Heart left ventricle (tissue), 16 donors: ENCODE measurements around the gene LONP1. TPM values are rescaled to one million over a fixed set of nuclear protein-coding genes. Genes with fewer than 3 reads are reported as not detected.
A peak's percentile ranks its signal among the peaks of the same experiment; 100 is the strongest.
"Not testable (repeated sequence)": the region's sequence is repeated elsewhere in the genome, so short reads cannot be mapped to it uniquely, and the experiment has no call there.

Experiments
- ATAC-seq, 4 donors: fragments of 200-7000 bp; cut with Tn5 transposase; one replicate each; pipeline ENCODE4 v1.9.1; 2020 to 2022; ENCODE audit warnings: moderate library complexity in 4 of 4, mild to moderate bottlenecking in 3 of 4, moderate number of reproducible peaks in 1 of 4
- DNase-seq, 5 donors: peaks; one replicate each; pipeline ENCODE4 v3.0.0-alpha.2; 2020
- H3K27ac ChIP-seq, 12 donors: fragments of 200-600 bp; sonication (generic) in 4 of 12; one replicate each; pipeline versions ENCODE4 v1.5.0 to v1.8.0; 2016 to 2022; ENCODE audit warnings: mild to moderate bottlenecking in 2 of 12
- H3K27me3 ChIP-seq, 9 donors: fragments of 200-600 bp; sonication (generic) in 2 of 9; one replicate each; pipeline versions ENCODE4 v1.5.1 to v1.8.0; 2016 to 2022; ENCODE audit warnings: mild to moderate bottlenecking in 3 of 9
- H3K36me3 ChIP-seq, 9 donors: fragments of 200-600 bp; sonication (generic) in 2 of 9; one replicate each; pipeline versions ENCODE4 v1.5.0 to v1.8.0; 2018 to 2022; ENCODE audit warnings: mild to moderate bottlenecking in 2 of 9
- H3K4me1 ChIP-seq, 12 donors: fragments of 200-600 bp; sonication (generic) in 4 of 12; one replicate each; pipeline versions ENCODE4 v1.5.0 to v1.8.0; 2016 to 2022; ENCODE audit warnings: mild to moderate bottlenecking in 3 of 12
- H3K4me3 ChIP-seq, 12 donors: fragments of 200-600 bp; sonication (generic) in 4 of 12; one replicate each; pipeline versions ENCODE4 v1.5.0 to v1.8.0; 2017 to 2022; ENCODE audit warnings: mild to moderate bottlenecking in 9 of 12, moderate library complexity in 4 of 12
- H3K9me3 ChIP-seq, 12 donors: fragments of 200-600 bp; sonication (generic) in 4 of 12; one replicate each; pipeline versions ENCODE4 v1.5.0 to v1.8.0; 2016 to 2022; ENCODE audit warnings: mild to moderate bottlenecking in 1 of 12
- POLR2A ChIP-seq, 2 donors: fragments of 450-650 bp; IDR thresholded peaks; one replicate each; pipeline ENCODE4 v1.6.1; 2017; ENCODE audit warnings: antibody characterized with exemption in 2 of 2, mild to moderate bottlenecking in 2 of 2, moderate library complexity in 2 of 2
- WGBS, 4 donors: extraction: QIAGEN DNeasy Blood & Tissue Kit in 2 of 4; methylation state at CpG; one replicate each; pipeline versions ENCODE4 v1.1.5 to v1.1.7; 2013 to 2018; 5-methylcytosine and 5-hydroxymethylcytosine counted together
- intact Hi-C, 10 donors: fragments of 100-400 bp; cut with DNase I; formaldehyde crosslinking; loops; one replicate each; pipeline versions ENCODE4 v1.11.1 to v1.14.2; 2022
- polyA plus RNA-seq, 2 donors: library from polyadenylated mRNA; stranded (reverse); fragments of 200-250 nt; gene quantifications; one replicate each; pipeline ENCODE4 v1.2.3, GENCODE V29; 2013
- total RNA-seq, 9 donors: library from RNA; depleted of rRNA in 2 of 9; stranded (reverse); fragments of >200 nt in 2 of 9; fragmentation: NEBNext Ultra II Directional in 3 of 9; extraction: Animal tissue kit (Norgen Biotek cat#: 25700) in 3 of 9; gene quantifications; one replicate each; pipeline versions ENCODE4 v1.1.0 to v1.2.4, GENCODE V29; 2016 to 2023
- TF ChIP-seq, protein P1 (sequence below), 12 donors: fragments of 200-600 bp; sonication (generic) in 4 of 12; IDR thresholded peaks; one replicate each; pipeline versions ENCODE4 v1.5.0 to v1.8.0; 2018 to 2022; ENCODE audit warnings: antibody characterized with exemption in 12 of 12, mild to moderate bottlenecking in 5 of 12
- donor health status: ischemic (EF 13 %, LVEDD 7.1; RV severe dilation, severe dysfunction).
- donor health status: healthy with polysubstance abuse.
- donor health status: DM: no; HTN: yes; CAD: no.
- donor health status: DM: no; HTN: no; CAD: no.
- donor health status: ischemic (EF 25% LVEDD 6.9; RV normal size, moderate dysfunction).
- donor health status: ischemic (EF 25% LVEDD 5.7; RV mildly dilated, moderate dysfunction).
- donor health status: healthy.
- donor health status: DM: yes; HTN: yes; CAD: no.
- donor health status: ischemic (EF 35%, LVEDD 5.7; RV mildly dilated, moderate dysfunction).
- donor health status: nonischemic (EF 11% LVEDD 7.7; RV severe dilation, severe dysfunction).
- donor health status: DM: yes; HTN: yes; CAD: no.
- donor health status: PGD.
- donor health status: ischemic (EF 29% LVEDD 5.4; RV normal size, mild dysfunction).
- donor health status: nonischemic (EF 23%, LVEDD 6.1; RV moderate dilation, normal function).

LONP1 gene
- total and polyA plus RNA-seq, 11 donors, result 61.2 to 123 (median 94.6) TPM

DNA sequence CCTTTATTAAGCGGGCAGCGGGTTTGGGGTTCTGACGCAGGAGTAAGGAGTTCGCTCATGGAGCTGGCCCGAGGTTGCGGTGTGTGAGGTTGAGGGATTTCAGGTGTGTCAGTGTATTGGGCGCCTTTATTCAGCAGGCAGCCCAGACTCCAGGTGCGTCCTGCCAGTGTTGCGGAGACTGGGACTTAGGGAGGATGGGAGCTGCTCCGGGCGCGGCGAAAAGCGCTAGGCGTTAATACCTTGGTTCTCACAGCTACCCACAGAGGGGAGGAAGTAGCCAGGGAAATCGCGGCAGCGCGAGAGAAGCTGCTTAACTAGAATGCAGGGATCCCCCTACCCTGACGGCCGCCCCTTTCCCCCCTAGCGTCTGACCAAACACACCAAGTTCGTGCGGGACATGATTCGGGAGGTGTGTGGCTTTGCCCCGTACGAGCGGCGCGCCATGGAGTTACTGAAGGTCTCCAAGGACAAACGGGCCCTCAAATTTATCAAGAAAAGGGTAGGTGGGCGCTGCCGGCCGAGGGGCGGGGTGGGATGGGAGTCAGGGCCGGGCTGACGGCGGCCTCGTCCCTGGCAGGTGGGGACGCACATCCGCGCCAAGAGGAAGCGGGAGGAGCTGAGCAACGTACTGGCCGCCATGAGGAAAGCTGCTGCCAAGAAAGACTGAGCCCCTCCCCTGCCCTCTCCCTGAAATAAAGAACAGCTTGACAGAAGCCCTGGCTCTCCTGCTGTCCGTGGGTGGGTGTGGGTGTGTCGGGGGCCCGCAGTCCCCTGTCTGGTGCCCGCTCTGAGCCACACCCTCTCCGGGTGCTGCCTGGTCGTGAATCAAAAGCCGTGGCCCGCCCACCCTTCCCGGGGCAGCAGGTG, 28.8 kb downstream of the LONP1 start:
- Histone ChIP-seq H3K36me3 (peaks cover 0 to 48% (median 45%) of the 10 kb centered on the region in 9 donors), H3K4me1 (peaks cover 4 to 56% (median 28%) of the 10 kb centered on the region in 12 donors), H3K9me3 (no peaks in the 10 kb centered on the region), H3K4me3 (peak overlapping the region; percentile 48 to 91 (median 77)), H3K27me3 (no peaks in the 10 kb centered on the region), H3K27ac (peak overlapping the region; percentile 67 to 95 (median 86))
- ATAC-seq, result peak; percentile 2 to 61 (median 14)
- intact Hi-C loops, result loop anchor here in 4 of 10 donors (1.0 to 5.0 kb wide), 4 partner anchors 29 to 211 kb away; partner anchors contain the start of genes CATSPERD (in 4 of the 4), LONP1 (in 4 of the 4), NDUFA11 (in 1 of the 4) and SAFB (in 1 of the 4)
- DNase-seq, result peak; percentile 79 to 83 (median 81)
- 5 to 8% (median 6%) methylated on average over 41 to 54 of the region's 54 CpGs for WGBS, 4 donors
- TF ChIP-seq, protein P1, sequence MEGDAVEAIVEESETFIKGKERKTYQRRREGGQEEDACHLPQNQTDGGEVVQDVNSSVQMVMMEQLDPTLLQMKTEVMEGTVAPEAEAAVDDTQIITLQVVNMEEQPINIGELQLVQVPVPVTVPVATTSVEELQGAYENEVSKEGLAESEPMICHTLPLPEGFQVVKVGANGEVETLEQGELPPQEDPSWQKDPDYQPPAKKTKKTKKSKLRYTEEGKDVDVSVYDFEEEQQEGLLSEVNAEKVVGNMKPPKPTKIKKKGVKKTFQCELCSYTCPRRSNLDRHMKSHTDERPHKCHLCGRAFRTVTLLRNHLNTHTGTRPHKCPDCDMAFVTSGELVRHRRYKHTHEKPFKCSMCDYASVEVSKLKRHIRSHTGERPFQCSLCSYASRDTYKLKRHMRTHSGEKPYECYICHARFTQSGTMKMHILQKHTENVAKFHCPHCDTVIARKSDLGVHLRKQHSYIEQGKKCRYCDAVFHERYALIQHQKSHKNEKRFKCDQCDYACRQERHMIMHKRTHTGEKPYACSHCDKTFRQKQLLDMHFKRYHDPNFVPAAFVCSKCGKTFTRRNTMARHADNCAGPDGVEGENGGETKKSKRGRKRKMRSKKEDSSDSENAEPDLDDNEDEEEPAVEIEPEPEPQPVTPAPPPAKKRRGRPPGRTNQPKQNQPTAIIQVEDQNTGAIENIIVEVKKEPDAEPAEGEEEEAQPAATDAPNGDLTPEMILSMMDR (IDR thresholded peaks at IDR 0.05), result no peak
- TF ChIP-seq POLR2A (IDR thresholded peaks at IDR 0.05), result no peak

DNA sequence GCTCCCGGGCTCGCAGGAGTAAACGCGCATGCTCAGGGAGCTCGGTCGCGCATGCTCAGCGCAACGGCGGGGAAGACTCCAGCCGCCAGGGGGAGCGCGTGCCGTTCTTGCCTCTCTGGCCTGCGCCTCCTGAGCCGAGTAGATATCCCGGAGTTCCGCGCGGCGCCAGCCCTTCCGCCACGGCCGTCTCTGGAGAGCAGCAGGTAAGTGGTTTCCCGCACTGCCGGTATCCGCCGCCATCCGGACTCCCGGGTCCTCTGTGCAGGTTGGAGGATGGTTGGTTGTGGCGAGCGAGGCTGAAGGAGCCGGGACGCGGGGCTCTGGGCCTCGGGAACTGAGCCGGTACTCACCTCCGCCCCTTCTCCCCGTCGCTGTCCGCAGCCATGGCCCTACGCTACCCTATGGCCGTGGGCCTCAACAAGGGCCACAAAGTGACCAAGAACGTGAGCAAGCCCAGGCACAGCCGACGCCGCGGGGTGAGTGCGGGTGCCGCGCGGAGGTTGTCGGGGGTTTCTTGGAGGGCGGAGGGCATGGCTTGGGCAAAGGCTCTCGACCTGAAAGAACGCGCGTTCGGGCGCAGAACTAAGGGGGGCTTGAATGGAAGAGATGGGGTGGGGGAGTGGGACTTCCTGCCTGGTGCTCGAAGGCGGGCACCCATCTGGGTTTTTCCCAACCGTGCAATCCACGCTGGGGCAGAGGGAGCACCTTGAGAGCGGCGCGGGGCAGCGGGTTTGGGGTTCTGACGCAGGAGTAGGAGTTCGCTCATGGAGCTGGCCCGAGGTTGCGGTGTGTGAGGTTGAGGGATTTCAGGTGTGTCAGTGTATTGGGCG, 29.6 kb downstream of the LONP1 start, which contains the start of gene RPL36:
RPL36 (plus strand) TSS at position 171 of the 830 bp plus-strand sequence; CDS start at position 384, 213 bp downstream.
- TF ChIP-seq POLR2A (IDR thresholded peaks at IDR 0.05), result peak in 1 of 2 donors; percentile 84
- TF ChIP-seq, protein P1 (IDR thresholded peaks at IDR 0.05), result peak; percentile 94 to 100 (median 98)
- DNase-seq (peak; percentile 97 to 99 (median 98)), ATAC-seq (peak; percentile 71 to 84 (median 78))
- Histone ChIP-seq H3K27ac (peak within 1 kb of the TSS; percentile 67 to 95 (median 86)), H3K36me3 (peaks cover 0 to 40% (median 37%) of the 10 kb centered on the region in 9 donors), H3K27me3 (no peaks in the 10 kb centered on the region), H3K9me3 (no peaks in the 10 kb centered on the region), H3K4me1 (peaks cover 4 to 57% (median 28%) of the 10 kb centered on the region in 12 donors), H3K4me3 (peak within 1 kb of the TSS; percentile 48 to 91 (median 77))
- 1 to 3% (median 1%) methylated on average over 34 to 73 of the region's 73 CpGs for WGBS, 4 donors
- intact Hi-C loops, result loop anchor here in 4 of 10 donors (1.0 to 5.0 kb wide), 4 partner anchors 30 to 212 kb away; partner anchors contain the start of genes CATSPERD (in 4 of the 4), LONP1 (in 4 of the 4), NDUFA11 (in 1 of the 4) and SAFB (in 1 of the 4)

DNA sequence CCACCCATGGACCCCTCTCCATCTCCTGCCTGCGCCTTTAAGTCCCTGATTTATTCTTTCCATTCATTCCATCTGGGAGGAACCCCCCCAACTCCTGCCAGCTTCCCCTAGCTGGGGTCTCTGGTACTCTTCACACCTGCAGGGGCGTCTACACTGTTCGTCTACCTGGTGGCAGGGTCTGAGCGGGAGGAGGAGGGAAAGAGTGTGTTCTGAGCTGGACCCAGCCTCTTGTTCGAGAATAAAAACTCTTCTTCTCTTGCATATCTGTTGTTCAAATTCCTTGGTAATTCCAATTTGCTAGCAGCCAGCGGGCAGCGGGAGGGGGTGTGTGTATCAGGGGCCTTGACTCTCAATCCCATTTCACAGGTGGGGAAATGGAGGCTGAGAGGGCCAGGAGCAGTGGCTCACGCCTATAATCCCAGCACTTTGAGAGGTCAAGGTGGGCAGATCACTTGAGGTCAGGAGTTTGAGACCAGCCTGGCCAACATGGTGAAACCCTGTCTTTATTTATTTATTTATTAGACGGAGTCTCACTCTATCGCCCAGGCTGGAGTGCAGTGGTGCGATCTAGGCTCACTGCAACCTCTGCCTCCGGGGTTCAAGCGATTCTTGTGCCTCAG, 31.6 kb downstream of the LONP1 start:
- H3K27ac ChIP-seq, H3K4me3 ChIP-seq, H3K27me3 ChIP-seq, H3K9me3 ChIP-seq, ATAC-seq, DNase-seq: not testable (repeated sequence)
- peaks cover 0 to 20% (median 17%) of the 10 kb centered on the region in 9 donors for H3K36me3 ChIP-seq
- 86 to 96% (median 94%) methylated on average over 13 of the region's 13 CpGs for WGBS, 4 donors
- H3K4me1 ChIP-seq, result peaks cover 4 to 51% (median 28%) of the 10 kb centered on the region in 12 donors
- intact Hi-C loops, result loop anchor here in 2 of 10 donors (10.0 kb wide), 2 partner anchors 106 to 1846 kb away; partner anchors contain the start of genes DUS3L (in 1 of the 2) and PNPLA6 (in 1 of the 2)
